Activated naive CD4-positive, alpha-beta T cell treated with Interleukin-2 at 50 U/mL for 16 hours (primary cell): ENCODE data around the gene SAMHD1.
"Not testable (repeated sequence)": the region's sequence is repeated elsewhere in the genome, so short reads cannot be mapped to it uniquely, and the experiment has no call there.

Source experiments
- DNase-seq: peaks from one replicate; pipeline ENCODE4 v3.0.0-alpha.2; 2020

Gene SAMHD1

DNA sequence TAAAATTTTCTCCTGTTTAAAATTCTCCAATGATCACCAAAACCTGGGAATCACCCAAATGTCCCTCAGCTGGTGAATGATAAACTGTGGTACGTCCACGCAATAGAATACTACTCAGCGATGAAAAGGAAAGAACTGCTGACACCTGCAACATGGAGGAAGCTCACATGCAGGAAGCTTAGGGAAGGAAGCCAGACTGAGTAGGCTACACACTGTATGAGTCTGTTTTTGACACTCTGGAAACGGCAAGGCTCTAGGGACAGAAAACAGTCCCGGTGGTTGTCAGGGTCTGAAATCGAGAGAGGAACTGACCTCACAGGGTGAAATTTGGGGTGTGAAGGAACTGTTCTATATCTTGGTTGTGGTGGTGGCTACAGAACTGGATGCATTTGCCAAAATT is 100.7 kb downstream of the SAMHD1 start:
- no peak for DNase-seq

DNA sequence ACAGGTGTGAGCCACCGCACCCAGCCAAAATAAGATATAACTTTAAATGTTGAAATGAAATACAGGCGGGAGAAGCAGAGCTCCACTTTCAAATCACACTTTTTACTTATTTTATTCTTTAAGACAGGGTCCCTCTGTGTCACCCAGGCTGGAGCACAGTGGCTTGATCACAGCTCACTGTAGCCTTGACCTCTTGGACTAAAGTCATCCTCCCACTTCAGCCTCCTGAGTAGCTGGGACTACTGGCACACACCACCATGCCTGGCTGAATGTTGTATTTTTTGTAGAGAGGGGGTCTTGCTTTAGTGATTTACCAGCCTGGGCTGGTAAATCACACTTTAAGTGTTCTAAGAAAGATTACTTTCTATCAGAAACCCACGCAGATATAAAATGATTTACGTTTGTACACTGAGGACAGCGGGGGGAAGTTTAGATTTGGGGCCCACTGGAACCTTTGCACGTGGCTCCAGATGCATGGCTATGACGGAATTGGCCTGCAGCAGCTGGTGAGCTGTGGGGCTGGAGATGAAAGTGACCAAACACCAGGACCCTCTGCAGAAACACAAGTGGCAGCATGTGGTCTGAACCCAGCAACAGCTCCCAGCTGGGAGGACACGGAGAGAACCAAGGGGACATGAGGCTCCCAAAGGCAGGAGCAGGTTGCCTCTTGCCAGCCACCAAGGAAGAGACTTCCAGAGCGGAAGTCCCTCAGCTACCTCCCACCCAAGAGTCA is 102.0 kb downstream of the SAMHD1 start:
- DNase-seq: no peak

DNA sequence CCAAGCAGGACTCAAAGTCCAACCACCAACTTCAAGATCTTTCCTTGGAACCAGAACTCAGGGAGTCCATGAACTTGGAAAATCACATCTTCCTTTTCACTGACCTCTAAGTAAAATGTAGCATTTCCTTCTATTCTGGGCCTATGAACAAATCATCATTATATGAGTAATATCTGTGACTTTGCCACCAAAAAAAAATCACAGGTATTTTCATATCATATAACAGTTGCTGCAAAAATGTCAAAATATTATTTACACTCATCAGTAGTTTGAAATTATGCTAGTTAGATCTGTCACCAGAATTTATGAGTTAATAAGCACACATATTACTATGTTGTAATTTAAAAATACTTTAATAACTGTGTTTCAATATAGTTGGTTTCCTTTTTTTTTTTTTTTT is 102.8 kb downstream of the SAMHD1 start:
- DNase-seq: no peak

DNA sequence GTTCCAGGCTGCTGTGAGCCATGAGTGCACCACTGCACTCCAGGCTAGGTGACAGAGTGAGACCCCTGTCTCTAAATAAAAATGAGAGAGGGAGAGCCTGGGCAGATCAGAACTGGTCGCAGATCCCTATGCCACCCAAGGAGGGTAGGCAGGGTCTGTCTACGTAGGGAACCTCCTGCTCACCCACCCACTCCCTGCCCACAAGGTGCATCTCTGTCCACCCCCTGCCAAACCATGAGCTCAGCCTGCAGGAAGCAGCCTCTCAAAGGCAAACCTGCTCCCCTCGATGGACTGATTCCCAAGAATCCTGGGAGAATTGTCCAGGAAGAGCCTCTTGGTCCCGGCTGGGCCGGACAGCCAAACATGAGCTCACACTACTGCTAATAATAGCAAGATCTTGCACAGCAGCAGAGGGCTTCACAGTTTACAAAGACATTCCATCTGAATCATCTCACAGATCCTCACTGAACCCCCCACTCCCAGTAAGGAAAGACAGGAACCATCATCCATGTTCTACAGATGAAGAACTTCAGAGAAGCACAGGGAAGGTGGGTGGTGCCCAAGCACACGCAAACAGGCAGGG is 103.3 kb downstream of the SAMHD1 start:
- no peak for DNase-seq

DNA sequence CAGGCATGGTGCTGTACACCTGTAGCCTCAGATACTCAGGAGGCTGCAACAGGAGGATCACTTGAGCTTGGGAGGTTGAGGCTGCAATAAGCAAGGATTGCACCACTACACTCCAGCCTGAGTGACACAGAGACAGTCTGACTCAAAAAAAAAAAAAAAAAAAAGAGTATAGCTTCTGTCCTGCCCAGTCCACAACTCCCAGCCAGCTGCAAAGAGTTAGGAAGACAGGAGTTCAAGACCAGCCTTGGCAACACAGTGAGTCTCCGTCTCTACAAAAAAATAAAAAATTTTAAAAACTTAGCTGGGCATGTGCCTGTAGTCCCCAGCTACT is 103.8 kb downstream of the SAMHD1 start:
- no peak for DNase-seq

DNA sequence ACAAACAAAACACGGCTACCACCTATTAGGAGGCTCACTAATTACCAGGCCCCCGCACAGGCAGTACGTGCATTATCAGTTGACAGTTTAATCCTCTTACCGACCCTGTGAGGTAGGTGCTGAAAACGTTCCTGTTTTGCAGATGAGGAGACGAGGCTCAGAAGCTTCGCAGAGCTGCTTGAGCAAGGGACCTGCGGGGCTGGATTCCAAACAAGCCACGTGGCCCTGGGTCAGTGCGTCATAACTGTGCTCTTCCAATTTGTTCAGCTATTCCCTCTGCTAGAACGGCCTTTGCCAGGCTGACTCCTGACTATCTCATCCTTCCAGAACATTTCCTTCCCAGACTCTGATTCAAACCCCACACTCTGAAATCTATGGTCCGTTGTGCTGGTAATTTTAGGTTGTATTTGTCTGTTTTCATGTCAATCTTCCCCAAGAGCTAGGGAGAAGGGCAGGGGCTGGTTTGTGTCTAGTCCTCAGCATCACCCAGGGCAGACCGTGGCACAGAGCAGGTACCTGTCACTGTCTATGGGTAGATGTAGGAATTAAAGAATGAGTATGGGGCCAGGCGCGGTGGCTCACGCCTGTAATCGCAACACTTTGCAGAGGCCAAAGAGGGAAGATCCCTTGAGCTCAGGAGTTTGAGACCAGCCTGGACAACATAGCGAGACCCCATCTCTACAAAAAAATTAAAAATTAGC is 104.3 kb downstream of the SAMHD1 start:
- no peak for DNase-seq

DNA sequence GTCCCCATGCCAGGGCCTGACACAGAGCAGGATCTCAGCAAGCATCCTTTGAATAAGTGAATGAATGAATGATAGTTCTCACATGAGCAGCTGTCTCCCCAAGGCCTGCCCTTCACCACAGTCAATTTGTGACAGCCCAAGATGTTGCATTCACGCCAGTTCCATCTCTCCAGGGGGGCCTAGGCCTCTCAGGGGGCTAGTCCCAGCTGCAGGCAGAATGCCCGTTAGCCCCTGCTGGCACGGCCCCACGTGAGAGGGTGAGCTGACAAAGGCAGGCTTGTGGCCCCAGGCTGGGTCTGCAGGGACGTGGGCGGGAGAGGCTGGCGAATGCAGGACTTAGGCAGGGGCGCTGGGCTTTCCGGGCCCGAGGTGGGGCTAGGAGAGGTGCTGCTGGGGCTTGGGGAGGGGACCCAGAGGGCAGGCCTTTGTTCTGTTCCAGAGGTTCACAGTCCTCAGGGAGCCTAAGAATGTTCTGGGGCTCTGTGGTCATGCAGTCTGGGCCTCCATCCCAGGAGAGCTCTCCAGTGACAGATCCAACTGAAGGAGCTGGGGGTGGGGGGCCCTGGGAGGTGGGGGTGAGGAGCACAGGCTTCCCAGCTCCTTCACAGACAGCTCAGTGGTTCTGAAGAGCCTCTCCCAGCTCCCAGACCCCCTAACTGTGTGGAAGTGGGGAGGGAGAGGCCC is 106.1 kb downstream of the SAMHD1 start:
- no peak for DNase-seq

DNA sequence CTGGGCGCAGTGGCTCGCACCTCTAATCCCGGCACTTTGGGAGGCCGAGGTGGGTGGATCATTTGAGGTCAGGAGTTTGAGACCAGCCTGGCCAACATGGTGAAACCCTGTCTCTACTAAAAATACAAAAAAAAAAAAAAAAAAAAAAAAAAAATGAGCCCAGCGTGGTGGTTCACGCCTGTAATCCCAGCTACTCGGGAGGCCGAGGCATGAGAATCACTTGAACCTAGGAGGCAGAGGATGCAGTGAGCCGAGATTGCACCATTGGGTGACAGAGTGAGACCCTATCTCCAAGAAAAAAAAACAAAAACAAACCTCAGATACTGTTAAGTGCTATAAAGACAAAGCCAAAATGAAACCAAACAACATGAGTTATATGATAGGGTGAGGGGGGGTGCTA is 110.5 kb downstream of the SAMHD1 start:
- DNase-seq: not testable (repeated sequence)
